Stimulated activated CD4-positive, alpha-beta T cell treated with anti-CD3 and anti-CD28 coated beads, Interleukin-1b, Interleukin-23, amount 100 ng/mL, for 48 hours (primary cell): ENCODE results near the gene ANXA11.
A peak's percentile ranks its signal among the peaks of the same experiment; 100 is the strongest.
"Not testable (repeated sequence)": the region's sequence is repeated elsewhere in the genome, so short reads cannot be mapped to it uniquely, and the experiment has no call there.

Experiments used
- DNase-seq: peaks from one replicate; pipeline ENCODE4 v3.0.0-alpha.2; 2020

Gene ANXA11

DNA sequence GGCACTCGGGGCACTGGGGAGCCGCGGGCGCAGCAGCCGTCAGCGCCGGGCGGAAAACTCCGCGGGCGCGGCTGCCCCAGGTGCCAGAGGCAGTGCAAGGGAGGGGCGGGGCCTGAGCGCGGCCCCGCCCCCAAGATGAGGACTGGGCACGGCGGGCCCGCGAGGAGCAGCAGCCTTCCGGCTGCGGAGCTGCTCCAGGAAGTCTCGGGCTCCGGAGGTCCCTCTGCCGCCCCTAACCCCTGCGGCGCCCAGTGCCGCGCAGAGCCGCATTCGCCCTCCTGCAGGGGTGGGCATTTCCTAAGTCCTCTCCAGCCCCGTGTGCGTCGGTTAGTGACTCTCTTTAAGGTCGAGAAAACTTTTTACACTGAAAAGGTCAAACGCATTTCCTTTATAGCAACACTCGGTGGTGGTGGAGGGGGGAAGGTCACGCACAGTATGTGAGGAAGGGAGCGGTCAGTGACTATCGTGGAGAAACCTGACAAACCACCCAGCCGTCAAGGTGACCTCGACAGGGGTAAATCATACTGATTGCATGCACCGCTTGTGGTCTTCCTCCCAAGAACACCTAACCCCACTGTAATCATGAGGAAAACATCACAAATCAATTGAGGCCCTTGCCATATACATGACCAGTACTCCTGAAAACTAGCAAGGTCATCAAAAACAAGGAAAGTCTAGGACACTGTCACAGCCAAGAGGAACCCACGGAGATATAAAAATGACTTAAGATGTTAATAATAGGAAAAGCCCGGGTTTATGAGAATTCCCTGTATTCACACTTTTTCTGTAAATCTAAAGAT is at the start of gene ANXA11:
TSS of gene ANXA11 (minus strand) at position 61 of the 800 bp plus-strand sequence. CDS start 32,676 bp downstream, outside the sequence.
- peak; percentile 83 for DNase-seq

DNA sequence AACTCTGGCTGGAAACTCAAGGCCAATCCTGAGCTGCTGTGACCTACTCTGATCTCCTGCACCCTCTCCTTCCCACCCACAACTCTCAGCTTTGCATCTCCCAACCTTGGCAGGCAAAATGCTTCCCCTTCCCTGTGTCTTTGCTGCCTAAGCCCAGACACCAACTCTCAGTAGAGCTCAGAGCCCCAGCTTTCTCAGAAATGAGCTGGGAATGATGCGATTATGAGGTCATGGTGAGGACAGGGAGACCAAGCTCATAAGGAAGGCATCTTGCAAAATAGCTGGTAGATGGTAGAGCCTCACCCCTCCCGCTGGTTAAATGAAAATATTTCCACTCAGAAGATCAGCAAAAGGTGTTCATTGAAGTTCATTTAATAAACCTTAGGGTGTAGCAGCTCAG is 49.4 kb upstream of the ANXA11 start:
- not testable (repeated sequence) for DNase-seq

DNA sequence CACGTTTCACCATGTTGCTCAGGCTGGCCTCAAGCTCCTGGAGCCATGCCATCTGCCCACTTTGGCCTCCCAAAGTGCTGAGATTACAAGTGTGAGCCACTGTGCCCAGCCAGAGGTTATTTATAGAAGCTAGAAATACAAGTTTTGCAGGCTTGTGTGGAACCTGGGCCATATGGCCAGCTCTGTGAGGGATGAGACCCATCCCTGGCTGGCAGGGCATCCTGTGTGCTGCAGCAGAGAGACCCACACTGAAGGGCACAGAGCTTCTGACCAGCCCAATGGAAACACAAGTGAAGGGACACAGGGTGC is 48.6 kb upstream of the ANXA11 start:
- not testable (repeated sequence) for DNase-seq

DNA sequence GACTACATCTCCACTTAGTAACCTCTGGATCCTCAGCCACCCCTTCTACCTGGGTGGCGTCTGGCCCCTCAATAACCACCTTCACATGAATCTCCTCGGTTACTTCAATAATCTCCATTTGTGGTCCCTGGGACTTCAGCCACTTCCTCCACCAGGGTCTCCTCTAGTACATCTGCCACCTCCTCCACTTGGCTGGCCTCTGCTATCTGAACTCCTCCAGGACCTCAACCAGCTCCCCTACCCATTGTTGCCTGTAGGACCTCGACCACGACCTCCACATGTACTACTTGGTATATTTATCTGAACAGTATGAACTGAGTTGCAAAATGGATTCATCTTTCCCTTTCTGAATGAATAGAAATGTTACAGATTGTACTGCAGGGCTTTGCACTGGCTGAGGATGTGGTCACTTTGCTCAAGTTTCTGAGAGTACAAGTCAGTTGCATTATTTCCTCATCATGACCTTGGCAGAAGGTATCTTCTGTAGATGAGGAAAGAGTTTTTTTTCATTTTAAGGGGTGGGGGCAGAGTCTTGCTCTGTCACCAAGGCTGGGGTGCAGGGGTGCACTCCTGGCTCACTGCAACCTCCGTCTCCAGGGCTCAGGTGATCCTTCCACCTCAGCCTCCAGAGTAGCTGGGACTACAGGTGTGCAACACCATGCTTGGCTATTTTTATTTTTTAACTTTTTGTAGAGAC is 48.1 kb upstream of the ANXA11 start:
- no peak for DNase-seq

DNA sequence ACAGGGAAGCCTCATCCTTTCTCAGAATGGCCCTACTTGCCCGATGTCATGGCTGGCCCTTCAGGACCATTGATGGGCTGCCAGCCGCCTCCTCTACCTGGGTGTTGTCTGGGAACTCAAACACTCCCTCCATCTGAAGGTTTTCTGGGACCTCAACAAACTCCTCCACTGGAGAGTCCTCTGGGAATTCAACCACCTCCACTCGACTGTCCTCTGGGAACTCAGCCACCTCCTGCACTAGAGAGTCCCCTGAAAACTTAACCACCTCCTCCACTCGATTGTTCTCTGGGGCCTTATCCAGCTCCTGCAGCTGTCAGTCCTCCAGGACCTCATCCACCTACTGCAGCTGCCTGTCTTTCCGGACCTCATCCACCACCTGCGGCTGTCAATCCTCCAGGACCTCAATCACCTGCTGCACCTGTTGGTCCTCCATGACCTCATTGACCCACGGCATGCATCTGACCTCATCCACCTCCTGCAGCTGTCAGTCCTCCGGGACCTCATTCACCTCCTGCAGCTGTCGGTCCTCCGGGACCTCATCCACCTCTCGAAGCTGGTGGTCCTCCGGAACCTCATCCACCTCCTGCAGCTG is 47.1 kb upstream of the ANXA11 start:
- DNase-seq: no peak

DNA sequence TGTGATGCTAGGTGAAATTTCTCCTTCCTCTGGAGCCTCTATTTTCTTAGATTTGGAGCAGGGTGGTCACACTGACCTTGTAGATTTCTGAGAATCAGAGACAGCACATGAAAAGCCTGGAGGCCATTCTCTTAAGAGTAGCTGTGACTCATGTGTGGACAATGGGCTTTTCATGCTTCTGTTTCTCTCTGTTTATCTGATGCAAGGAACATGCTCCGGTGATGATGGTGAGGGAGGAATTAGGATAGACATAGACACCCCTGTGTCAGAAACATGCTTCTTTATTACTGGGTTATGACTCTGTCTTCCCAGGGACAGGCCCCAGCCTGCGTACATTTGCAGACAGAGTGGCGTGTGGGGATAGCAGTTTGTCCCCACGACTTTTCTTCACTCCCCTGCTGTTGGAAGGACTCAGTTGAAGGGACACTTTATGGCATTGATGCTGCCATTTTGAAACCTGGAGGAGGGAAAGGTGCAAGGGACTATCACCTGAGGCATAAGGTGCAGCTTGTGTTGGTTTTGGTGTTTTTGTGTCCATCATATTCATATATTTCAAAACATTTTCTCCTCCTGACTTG is 46.5 kb upstream of the ANXA11 start:
- not testable (repeated sequence) for DNase-seq

DNA sequence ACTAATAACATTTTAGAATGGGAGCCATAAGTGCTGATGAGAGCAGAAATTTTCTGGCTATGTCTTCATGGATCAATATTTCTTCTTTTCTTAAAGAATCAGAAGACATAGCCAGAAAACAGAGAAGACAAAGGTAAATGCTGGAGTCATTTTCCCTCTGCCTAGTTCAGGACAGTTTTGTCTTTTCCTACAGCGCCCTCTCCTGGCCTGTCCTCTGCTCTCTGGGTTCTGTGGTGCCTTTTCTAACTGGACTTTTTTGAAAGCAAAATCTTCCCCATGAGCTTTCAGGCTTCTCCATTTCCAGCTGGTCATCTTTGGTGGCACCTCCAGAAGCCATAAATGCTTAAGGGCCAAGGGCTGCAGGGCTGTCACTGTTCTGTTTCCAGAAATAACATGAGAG is 45.1 kb upstream of the ANXA11 start:
- not testable (repeated sequence) for DNase-seq

DNA sequence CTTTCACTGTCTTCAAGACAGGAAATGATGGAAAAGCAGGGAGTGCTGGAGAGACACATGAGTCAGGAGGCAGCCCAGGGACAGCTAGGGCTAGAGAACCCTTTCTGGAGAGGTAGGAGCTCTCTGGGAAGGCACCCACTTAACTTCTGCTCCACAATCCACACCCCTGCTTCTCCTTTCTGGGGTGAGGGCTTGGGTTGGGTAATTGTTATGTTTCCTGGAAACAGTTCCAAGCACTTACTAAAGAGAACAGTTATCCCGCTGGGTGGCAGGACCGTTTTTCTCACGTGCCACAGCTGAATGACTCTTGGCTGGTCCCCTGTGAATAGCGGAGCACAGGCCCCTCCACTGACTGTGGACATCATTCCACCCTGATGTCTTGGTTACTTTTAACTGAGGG is 44.6 kb upstream of the ANXA11 start:
- not testable (repeated sequence) for DNase-seq

DNA sequence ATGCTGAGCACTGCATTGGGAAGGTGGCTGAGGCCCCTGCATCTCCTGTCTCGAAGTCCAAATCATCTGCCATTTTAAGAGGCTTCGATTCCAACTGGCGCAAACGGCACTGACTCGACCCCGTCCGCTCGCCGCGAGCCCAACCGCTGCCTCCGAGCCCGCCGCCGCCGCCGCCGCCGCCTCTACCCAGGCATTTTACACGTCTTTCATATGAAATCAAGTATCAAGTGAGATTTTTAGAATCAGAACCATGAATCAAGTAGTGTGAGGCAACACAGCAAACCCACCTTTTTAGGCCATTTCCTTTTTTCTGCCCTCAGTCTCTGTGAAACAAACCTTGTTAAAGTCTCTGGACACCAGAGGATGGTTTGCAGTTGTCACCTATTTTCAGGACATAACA is 42.3 kb upstream of the ANXA11 start:
- DNase-seq: not testable (repeated sequence)

DNA sequence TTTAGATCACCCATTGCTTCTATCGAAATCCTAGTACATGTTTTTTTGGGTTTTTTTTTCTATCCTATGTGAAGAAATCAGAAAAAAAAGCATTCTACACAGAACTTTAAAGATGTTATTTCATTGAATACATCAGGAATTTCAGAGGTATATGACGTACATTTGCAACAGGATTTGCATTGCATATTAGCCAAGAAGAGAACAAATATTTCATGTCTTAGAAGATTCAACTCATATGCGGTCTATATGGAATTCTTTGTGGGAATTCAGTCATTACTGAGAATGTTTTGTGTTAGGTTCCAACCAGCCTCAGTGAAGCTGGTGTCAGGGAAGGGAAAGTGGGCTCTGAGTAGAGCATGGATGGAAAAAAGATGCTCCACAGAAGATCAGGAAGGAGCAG is 39.0 kb upstream of the ANXA11 start:
- DNase-seq: not testable (repeated sequence)

DNA sequence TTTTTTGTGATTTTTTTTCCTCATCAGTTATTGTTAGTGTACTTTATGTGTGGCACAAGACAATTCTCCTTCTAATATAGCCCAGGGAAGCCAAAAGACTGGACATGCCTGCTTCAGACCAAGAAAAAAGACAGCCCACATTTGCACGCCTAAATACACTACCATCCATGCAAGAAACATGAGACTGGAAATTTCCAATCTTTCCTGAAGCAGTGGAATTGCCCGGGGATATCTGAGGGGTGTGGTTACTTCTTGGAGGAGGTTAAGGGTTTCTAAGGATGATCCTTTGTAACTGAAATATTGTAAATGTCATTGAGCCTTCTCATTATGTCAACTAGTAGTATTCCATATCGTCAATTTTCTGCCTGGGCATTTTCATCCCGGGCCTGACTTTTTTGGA is 37.0 kb upstream of the ANXA11 start:
- not testable (repeated sequence) for DNase-seq

DNA sequence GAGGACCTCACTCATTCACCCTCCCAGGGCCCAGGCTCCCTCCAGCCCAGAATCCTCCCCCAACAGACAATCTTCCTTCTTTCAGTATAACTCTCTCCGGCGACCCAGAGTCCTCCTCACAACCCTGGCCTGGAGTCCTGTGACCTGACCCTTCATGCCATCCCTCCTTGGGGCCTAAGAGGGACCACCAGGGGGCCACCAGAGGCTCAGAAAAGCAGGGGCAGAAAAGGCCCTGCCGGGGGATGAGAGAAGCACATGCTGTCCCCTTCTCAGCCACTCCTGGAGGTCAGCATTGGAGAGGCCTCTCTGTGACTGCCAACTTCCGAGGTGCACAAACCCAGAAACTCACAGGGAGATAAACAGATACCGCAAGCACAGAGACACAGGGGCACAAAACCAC is 31.1 kb upstream of the ANXA11 start:
- DNase-seq: not testable (repeated sequence)

DNA sequence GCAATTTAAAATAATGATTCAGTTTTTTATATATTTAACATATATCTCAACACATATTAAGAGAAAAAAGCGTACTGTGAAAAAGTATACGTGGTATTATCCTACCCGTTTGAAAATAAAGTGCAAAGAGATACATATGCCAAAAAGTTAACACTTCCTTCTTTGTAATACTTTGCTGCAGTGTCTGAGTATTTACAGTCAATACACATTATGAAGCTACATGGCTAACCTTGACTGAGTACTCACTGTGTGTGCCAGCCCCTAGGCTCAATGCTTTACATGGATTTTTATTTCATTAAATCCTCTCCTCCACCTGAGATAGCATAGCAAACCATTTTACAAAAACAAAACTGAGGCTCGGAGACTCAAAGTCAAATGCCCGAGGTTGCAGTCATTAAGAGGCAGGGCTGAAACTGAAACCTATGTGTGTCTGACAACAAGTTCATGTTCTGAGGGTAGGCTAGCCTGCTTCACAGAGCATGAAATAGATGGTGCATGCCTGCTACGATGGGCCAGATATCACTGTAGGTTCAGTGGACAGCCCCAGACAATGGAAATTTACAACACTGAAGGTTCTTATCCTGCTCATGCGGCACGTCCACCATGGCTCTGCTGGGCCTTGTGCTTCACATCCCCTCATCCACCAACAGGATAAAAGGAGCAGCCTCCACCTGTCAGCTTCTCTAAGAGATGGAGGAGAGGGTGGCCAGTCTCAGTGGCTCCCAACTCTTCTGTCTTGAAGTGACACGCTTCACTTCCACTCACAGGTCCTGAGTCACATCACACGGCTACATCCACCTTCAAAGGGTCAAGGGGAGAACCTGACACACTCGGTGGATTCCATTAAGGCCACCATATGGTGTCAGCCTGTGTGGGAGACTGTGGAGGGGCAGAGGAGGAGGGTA is 29.2 kb upstream of the ANXA11 start:
- not testable (repeated sequence) for DNase-seq

DNA sequence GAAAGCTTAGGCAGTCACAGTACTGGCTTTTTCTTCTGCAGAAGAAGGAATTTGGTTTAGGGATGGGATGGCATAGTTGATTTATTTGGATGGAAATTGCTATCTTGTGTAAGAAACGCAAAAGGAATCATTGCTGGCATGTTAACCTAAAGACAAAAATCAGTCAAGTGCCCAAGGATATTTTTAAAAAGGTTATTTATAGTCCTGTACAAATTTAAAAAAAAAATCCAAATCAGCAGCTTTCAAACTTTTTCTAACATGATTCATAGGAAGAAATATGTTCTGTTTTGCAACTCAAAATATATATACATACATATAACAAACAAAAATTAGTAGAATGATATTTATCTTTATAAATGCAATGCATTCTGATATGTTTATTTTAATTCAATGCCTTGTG is 28.5 kb upstream of the ANXA11 start:
- not testable (repeated sequence) for DNase-seq

DNA sequence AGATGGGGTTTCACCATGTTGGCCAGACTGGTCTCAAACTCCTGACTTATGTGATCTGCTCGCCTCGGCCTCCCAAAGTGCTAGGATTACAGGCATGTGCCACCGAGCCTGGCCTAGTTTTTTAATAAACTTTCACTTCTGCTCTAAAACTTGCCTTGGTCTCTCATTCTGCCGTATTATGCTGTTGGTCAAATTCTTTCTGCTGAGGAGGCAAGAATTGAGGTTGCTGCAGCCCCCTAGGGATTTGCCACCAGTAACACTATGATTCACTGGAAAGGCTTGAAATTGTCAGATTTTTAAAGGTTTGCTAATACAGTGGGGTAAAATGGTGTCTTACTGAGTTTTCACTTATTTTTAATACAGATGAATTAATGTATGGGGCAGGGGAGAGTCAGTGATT is 21.4 kb upstream of the ANXA11 start:
- DNase-seq: not testable (repeated sequence)

DNA sequence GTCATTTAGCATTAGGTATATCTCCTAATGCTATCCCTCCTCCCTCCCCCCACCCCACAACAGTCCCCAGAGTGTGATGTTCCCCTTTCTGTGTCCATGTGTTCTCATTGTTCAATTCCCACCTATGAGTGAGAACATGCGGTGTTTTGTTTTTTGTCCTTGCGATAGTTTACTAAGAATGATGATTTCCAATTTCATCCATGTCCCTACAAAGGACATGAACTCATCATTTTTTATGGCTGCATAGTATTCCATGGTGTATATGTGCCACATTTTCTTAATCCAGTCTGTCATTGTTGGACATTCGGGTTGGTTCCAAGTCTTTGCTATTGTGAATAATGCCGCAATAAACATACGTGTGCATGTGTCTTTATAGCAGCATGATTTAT is 17.7 kb upstream of the ANXA11 start:
- not testable (repeated sequence) for DNase-seq

DNA sequence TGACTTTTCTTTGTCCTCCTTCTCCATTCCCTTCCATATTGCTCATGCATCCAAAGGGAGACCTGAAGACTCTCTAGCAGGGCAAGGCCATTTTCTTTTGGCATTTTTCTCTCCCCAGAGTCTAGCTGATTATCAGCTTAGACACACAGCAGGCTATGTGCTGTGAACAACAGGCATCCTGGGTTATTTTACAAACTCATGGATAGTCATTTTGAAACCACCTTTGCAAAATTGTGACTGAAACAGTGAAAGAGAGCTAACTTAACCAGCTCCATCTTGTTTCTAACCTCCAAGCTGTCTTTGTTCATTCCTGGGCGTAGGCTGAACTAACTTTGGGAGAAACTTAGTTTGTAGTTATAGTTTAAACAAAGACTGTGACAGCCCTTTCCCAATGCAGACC is 13.5 kb upstream of the ANXA11 start:
- not testable (repeated sequence) for DNase-seq

DNA sequence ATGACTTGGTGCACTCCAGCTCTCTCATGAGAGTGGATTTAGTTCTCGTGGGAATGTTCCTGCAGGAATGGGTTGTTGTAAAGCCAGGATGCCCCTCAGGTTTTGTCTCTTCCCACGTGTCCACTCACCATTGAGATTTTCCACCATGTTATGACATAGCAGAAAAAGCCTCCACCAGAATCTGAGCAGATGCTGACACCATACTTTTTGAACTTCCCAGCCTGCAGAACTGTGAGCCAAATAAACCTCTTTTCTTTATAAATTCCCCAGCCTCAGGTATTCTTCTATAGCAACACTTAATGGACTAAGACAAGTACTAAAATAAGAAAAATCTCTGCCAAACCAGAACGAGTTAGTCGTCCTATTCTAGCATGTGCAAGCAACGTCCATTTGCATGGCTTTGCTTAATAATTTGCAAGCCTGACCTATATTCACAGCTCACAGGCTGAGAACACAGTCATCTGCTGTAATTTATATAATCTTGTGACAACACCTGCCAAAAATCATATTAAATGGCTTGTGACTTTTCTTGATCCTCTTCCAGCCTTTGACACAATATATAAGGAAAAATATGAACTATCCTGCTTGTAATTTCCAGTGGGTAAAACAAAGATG is 9.1 kb upstream of the ANXA11 start:
- not testable (repeated sequence) for DNase-seq

DNA sequence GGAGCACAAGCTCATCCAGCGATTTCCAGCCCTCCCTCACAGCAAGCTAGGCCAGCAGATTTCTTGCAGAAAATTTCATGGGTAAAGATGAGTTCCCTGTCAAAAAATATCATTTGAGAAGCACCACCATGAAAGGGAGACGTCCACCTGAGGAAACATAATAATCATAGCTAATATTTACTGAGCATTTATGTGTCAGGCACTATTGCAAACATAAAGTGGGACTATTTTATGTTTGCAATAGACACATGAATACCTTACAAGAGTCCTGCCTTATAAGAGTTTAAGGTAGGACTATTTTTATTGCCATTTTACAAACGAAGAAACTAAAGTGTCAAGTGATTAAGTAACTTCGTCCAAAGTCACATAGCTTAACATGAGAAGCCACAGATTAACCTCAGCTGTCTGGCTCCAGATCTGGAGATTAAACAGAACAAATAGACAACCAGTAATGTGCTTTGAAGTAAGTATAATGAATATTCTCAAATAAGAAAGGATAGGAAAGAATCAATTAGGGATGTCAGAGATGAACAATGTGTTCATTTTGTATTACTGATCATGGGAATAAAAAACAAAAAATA is 7.3 kb upstream of the ANXA11 start:
- not testable (repeated sequence) for DNase-seq

DNA sequence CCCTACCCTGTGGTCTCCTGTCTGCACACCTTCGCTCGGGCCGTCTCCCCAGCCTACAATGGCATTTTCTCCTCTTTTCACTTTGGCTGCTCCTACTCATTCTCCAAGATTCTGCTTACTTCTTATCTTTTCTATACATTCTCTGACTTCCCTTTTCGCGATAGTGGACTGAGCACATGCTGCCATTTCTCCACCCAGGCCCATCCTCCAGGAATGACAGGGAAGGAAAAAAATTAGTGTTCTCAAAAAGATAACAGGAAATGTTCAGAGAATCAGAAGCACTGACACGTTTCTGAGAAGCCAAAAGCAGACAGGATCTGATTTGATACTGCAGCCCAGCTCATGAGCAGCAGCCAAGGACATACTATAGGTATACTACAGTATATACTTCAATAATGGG is 6.4 kb upstream of the ANXA11 start:
- DNase-seq: no peak

DNA sequence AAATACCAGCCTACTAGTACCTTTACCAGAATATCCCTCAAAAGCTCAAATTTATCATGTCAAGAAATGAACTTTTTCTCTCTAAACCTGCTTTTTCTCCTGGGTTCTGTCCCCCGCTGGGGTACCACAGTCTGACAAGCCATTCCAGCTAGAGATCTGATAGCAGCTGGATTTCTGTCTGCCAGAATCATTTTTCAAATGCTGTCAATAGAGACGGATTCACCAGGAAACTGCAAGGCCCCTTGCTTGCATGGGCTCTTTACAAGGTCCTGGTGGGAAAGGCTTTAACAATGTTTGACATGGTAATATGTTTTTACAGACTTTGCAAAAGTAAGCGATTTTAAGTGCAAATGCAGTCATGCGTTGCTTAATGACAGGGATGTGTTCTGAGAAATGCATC is 4.9 kb upstream of the ANXA11 start:
- no peak for DNase-seq
